Stimulated activated CD4-positive, alpha-beta T cell treated with anti-CD3 and anti-CD28 coated beads, Interleukin-4, amount 100 ng/mL, for 4 hours (primary cell): Measurements from ENCODE around the gene ATE1.
"Not testable (repeated sequence)": the region's sequence is repeated elsewhere in the genome, so short reads cannot be mapped to it uniquely, and the experiment has no call there.

Experiments used
- DNase-seq, 2 experiments: peaks; one replicate each; pipeline ENCODE4 v3.0.0-alpha.2; 2020

The ATE1 gene

DNA sequence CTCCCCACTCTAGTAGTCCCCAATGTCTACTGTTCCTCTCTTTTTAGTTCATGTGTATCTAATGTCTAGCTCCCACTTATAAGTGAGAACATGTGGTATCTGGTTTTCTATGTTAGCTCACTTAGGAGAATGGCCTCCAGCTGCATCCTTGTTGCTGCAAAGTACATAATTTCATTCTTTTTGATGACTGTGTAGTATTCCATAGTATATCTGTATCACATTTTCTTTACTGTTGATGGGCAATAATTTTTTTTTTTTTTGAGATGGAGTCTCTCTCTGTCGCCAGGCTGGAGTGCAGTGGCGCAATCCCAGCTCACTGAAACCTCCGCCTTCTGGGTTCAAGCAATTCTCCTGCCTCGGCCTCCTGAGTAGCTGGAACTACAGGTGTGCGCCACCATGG is 101.1 kb downstream of the ATE1 start:
- not testable (repeated sequence) for DNase-seq

DNA sequence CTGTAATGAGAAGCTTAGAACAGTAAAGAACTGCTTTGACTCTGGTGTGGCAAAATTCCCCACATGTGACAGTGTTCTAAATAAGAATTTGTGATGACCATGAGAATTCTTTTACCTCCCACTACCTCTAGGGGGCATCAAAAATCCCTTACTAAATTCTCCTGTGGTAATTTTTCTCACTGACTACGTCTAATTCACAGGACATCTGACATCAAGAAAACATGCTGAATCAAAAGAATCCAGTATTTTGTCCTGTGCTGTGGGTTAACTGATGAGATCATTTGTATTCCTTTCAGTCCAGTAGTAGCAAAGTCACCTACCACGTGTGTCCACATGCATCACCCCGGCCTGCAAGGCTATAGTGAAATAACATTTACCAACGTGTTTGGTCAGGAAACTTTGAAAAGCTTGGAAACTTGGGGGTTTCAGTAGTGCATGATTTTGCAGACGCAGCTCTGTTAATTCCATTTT is 103.8 kb downstream of the ATE1 start:
- no peak for DNase-seq

DNA sequence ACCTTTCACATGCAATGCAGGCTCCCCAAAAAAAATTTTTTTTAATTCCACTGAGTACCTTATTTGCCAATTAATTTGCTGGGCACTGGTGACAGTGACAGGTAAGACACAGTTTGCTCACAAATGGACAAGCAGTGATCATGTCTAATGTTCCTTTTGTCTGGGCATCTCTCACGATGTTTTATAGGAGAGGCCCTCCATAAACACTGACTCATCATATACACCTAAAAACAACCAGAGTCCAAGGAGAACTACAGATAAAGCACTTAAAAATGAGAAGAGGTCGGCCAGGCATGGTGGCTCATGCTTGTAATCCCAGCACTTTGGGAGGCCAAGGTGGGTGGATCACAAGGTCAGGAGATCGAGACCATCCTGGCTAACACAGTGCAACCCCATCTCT is 105.1 kb downstream of the ATE1 start:
- DNase-seq: no peak

DNA sequence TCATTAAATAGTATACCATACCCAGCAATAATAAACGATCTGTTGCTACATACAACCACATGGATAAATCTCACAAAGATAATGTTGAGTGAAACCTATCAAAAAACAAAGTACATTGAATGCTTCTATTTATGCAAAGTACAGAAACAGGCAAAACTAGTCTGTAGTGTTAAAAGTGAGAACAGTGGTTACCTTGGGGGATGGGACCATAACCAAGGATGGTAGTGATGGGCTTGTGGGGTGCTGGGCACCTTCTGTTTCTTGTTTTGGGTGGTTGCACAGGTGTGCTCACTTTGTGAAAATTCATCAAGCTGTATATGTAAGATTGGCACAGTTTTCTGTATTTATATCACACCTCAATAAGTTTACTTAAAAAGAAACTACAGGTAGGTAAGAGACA is 105.7 kb downstream of the ATE1 start:
- DNase-seq: no peak

DNA sequence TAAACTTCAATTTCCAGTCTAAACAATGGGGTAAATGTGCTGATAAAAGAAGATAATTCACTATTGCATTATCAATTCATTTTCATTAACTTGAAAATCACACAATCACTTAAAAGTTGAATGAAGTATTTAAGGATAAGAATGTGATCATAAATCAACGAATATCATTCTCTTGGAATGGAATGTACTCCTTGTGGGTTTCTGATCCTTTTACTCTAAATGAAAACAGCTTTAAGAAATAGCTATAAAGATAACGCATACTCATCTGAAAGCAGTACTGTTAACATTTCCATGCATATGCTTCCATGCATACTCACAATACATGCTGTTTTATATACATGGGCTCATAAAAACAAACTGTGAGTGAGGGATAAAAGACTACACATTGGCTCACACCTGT is 108.8 kb downstream of the ATE1 start:
- no peak for DNase-seq

DNA sequence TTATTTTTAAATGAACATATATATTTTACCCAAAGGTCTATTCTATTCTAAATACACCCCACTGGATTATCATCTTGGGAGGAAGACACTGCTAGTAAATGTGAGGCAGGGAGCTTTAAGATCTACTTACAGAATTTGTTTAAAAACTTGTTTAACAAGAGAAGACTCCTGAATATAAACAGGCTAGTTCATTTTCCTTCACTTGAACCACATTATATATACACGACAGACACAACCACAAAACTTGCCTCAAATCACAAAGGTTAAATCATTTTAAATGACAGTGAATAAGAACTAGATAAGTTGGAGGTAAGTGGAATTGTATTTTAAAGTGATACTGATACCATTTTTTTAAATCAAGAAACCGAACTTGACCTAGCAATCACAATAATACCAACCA is 109.2 kb downstream of the ATE1 start:
- no peak for DNase-seq

DNA sequence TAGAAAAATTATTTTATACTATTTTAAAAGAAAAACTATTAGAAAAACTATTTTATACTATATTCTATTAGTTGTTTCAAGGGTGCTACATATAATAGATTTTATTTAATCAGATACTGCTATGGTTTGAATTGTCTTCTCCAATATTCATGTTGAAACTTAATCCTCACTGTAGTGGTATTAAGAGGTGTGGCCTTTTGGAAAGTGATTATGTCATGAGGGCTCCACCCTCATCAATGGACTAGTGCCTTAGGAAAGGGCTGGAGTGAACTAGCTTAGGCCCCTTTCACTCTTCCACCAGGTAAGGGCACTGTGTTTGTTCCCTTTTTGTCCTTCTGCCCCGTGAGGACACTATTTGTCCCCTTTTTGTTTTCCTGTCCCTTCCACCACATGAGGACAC is 111.6 kb downstream of the ATE1 start:
- DNase-seq: no peak

DNA sequence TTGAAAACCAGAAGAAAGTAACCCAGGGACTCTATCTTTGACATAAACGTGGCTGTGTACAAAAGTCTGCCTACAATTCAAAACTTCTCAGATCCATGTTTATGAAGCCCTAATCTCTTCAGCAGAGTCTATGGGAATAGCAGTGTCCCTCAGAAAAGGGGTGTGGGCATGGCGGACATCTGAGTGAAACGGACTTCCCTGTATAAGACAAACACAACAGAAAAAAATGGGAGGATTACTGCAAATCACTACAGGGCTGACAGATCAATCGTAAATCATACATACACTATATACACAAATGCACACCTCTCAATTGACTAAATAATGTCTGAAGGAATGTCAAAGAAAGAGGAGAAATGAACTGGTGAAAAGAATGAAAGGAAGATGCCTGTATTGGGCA is 114.0 kb downstream of the ATE1 start:
- no peak for DNase-seq

DNA sequence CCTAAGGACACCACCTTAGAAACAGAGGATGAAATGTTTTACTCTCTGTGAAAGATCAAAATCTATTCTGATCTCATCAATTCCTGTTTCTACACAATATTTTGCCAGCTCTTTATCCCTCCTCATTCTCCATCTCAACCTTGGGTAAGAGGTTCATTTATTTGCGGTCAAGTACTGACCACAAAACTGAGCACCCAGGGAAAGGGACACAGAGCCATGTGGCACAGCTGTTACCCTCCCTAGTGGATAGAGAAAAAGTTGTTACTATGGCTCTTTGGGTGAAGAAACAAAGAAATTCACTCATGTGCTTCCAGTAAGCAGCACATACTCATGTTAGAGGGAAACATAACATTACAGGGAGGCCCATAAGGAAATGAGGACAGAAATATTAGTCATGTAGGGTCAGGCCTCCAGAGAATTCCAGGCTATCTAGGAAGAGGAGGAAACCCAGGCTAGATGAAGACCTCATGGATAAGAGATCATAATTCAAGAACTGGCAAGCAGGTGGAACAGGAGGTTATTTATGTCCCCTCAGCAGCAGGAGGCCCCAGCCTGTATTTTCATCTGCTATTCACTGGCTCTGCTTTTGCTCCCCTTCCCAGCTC is 114.5 kb downstream of the ATE1 start:
- no peak for DNase-seq

DNA sequence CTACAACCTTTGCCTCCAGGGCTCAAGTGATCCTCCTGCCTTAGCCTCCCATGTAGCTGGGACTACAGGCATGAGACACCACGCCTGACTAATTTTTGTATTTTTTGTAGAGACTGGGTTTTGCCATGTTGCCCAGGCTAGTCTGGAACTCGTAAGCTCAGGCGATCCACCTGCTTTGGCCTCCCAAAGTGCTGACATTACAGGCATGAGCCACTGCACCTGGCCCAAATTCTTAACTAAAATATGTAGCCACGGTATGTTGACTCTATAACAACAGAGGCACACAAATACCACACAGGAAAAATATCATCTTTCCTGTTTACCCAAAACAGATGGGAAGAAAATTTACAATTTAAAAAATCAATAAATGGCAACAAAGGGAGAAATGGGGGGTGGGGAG is 115.8 kb downstream of the ATE1 start:
- no peak for DNase-seq

DNA sequence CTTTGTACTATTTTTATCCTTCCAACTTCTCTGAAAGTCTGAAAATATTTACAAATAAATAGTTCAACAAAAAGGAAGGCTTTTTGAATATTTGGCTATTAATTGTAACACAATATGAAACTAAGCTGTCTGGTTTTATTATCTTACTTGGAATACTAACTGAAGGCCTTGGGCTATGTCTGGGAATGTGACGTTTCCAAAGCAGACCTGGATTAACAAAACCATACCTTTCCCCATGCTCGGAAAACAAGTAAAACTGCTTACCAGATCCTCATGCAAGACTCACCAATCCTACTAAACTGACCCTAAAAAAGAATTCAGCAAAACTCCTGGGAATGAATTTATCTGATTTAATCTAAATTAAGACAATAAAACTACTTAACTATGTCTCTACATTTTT is 116.4 kb downstream of the ATE1 start:
- no peak for DNase-seq

DNA sequence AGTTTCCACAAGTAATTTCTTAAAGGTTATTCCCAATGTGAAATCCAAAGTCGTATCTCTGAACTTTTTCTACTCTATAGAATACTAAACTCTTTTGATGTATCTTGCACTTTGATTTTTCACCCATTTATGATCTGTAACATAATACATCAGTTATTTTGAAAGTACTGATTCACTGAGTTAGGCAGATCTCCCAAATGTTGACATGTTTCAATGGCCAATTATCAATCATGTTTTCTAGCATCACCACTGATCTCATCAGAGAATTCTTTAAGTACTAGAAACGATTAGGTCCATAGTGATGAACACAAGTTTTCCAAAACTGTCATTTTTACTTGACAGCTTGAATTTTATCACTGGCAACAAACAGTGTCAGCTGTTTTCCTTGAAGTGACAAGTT is 119.0 kb downstream of the ATE1 start:
- DNase-seq: no peak

DNA sequence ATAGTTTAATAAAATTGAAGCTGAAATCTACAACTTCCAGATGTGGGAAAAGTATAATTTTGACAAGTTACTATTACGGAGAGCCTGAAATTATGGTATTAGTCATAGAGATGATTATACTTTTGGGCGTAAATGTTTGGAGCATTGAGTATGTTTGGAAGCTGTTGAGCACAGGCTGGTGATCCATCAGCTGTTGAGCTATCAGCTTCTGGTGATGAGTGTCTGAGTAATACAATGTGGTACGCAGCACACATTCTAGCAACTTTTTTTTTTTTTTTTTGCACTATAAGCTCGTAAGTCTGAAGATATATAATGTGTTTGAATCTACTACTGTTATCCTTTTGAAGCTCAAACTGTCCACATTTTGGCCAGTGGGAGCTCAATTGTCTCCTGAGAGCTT is 123.4 kb downstream of the ATE1 start:
- DNase-seq: no peak

DNA sequence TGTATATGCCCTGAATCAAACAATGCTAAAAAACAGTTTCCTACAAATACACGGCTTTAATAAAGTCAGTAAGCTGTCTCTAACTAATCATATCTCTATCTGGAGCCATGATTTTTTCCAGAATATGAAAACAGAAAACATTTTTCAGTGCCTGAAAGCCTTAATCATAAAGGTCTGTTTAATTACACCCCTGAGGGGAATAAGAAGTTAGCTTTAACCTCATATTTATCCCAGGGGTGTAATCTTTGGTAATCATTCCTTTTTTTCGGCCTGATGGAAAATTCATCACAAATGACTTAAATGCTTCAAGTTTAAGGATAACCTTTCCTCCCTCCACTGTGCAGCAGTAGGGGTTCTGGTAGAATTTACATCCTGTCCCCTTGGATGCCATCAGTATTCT is 124.2 kb downstream of the ATE1 start:
- DNase-seq: no peak

DNA sequence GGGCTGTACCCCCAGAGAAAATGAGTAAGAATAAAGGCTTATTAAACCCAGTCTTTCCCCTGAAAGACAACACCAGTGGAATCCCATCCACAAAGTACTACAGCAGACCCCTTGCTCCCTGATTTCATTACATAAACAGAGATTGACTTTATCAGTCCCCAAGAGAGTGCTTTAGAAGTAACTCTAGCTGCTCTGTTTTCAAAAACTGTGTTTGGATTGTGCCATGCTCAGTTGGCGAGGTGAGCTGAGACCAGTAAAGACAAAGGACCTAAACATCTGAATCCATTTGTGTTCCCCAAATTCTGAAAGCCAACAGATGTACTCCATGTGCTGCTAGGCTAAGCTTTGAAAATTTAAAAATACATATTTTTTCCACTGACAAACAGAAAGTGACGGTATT is 127.0 kb downstream of the ATE1 start:
- no peak for DNase-seq

DNA sequence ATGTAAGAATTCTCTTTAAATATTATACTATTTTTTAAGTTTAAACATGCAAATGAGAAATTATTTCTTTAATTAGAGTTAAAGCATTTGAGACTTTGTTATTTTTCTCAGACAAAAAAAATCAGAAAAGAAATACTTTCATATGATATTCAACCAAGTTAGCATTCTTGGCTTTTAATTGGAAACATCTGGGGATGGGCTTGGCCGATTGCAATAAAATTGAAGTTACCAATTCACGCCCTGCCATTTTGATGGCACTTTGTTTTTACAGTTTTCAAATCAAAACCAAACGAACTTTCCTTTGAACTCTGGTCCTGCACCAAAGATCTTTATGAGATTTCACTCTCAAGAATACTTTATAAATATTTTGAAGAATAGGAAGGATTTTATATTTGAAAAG is 127.7 kb downstream of the ATE1 start:
- DNase-seq: no peak

DNA sequence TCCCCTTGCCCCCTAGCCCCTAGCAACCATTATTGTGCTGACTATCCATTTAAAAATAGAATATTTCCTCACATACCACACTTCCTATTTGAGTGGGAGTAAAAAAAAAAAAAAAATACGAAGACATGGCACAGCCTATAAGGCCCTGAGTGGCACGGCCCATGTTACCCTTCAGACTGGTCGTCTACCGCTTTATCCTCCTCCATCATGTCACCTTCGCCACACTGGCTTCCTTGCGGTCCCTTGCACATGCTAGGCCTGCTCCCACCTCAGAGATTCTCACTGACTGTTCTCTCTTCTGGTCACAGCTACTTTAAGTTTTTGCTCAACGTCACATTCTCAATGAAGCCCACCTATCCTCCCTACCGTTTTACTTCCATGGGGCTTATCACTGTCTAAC is 130.3 kb downstream of the ATE1 start:
- no peak for DNase-seq

DNA sequence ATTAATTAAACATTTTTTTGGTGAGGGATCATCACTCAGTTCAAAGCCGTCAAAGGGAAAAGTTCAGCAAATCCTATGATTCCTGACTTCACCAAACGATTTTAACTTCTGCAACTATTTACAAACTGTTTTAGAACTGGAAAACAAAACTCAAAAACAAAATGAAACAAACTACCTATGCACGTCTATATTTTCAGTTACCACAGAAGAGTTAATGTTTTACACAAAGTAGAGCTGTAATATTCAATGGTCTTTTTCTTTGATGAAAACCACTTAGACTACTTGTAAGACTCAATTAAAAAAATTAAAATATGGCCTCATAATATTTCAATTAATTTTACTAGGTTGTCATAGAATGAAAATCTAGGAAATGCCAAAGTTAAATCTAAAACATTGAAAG is 131.5 kb downstream of the ATE1 start:
- no peak for DNase-seq

DNA sequence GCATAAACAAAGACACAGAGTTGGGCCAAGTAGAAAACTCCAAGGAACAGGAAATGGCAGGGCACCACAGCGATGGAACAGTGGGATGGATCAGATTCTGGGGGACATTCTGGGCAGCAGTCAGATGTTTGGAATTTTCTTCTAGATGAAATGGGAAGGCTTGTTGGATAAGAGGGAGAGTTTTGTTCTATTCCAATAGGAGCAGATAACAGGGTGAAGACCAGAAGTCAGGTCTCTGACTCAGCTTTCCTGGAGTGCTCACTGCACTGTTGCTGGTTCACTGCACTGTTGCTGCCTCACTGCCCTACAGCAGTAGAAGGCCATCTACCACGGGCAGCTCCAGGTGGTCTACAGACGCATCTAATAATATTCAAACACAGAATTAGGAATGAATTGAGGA is 135.6 kb downstream of the ATE1 start:
- no peak for DNase-seq

DNA sequence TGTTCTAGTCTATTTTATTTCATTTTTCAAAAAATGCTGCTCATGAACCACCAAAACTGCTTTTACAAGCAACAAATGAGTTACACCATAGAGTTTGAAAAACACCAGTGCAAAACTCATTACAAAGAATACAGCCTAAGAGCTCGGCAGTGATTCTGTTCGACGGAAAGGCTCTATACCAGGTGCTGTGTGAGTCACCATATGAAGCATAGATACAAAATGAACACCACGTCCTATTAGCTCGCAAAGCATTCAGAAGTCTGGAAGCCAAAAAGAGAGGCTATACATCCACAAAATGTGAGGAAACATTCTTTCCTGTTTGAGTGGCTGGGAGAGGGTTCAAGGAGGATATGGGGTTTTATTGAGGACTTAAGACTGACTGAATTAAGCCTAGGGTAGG is 136.1 kb downstream of the ATE1 start:
- DNase-seq: no peak

DNA sequence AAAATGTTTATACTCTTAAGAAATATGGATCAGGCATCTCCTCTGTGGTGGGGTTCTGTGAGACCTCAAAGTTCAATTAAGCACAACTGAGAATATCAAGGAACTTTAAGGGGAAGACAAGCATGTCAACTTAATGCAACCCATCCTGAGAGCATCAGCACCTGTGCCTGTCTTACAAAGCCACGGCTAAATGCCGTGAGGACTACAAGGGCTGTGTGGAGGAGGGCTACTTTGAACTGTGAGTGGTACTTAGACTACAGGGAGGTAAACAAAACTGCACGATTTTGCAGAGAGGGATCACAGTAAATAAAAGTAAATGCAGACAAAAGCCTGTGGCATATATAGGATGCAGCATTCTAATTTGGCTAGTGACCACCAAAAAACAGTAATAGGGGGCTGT is 139.1 kb downstream of the ATE1 start:
- DNase-seq: no peak

DNA sequence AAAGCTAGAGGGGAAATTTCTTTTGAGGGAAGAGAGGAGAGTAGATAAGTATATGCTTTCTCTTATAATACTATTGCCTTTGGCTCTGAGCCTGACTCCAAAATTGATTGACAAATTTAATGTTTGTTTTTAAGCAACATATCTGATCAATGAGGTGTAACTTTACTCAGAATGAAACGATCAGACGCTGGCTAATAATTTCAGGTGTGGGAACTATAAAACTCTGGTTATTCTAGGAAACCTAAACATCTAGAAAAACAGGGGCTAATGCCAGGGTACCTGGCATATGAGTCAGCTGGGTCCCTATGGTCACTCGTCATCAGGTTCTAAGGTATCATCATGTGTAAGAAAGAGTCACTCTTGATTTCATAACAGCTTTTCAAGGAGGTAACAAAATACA is 139.7 kb downstream of the ATE1 start:
- DNase-seq: no peak

DNA sequence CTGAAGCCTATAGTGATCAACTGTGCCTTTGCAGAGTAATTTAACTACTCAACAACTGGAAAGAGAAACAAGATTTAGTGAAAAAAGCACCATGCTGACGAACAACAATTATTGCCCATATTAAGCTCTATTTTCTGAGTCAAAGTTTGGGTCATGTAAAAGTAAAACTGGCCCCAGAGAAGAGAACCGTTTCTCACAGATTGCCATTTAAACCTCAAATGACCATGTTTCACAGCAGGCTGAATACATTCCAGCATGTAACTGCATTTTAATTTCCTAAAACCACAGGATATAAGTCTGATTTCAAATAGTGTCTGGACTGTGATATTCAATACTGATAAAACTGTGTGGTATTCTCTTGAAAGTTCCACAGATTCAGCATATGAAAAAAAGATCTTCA is 140.7 kb downstream of the ATE1 start:
- no peak for DNase-seq

DNA sequence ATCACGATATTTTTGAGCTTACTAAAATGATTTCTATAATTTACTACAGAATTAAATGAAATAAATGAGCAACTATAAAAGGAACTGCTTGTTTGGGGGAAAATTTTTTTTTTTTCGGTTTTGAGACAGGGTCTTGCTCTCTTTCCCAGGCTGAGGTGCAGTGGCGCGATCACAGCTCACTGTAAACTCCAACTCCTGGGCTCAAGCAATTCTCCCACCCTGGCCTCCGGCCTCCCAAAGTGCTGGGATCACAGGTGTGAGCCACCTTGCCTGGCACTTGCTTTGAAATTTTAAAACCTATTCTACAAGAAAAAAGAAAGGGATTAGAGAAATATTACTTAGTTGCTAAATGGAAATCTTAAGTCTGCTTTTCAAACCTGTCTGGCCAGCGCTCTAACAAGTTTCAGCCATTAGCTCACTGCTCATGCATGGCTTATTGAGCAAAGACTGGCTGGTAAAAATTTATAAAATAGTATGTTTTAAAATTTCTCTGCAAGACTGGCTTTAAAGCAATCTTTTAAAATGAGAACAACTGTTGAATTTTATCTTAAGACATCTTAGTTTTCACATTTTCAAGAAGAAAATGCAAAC is 144.0 kb downstream of the ATE1 start:
- DNase-seq: no peak

DNA sequence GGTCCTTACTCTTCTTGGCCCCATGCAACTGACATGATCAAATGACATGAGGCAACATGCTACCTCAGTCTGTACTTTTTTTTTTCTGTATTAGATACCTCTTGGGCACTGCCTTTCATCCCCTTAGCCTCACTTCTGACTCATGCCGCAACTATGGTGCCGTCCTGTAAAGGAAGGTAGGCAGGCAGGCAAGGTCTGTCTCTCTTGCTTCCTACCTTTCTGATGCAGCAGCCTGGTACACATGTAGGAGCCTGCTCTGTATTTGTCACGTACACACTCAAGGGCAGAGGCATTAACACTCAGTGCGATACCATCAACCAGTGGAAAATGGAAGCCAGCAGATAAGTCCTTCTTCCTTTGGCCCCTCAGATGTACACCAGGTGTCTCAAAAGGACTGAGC is 146.7 kb downstream of the ATE1 start:
- no peak for DNase-seq

DNA sequence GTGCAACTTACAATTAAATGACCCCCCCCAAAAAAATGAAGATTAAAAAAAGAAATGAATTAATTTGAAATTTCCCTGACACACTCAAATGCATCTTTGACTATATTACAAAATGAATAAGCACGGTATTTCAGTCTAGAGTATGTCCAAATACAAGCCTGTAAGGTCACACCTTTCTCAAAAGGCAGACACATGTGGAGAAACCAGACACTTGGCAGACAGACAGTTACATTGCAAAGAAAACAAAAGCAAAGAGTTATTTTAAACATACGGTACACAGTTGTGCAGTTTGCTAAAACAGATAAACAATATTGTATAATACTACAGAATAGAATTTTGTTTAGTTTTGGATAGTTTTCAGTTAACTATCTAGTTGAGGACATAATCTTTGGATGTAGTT is 153.0 kb downstream of the ATE1 start:
- DNase-seq: no peak
